Islet of Langerhans (tissue), 1 donor: Measurements from ENCODE around the gene TPGS2.
"Not testable (repeated sequence)": the region's sequence is repeated elsewhere in the genome, so short reads cannot be mapped to it uniquely, and the experiment has no call there.

ENCODE experiments used
- FAIRE-seq: peaks from one replicate; lab custom pipeline; 2011; peaks lifted over from hg19 to GRCh38; lab: Jason Lieb, UNC

Gene TPGS2

GRCh38 chr18:36828630-36829361 lies at the start of gene TPGS2, which contains the start of gene KIAA1328:
TSS of gene TPGS2 (minus strand) at chr18:36829002. CDS start at chr18:36828767, 235 bp downstream.
TSS of gene KIAA1328 (plus strand) at chr18:36829127. CDS start at chr18:36829139, 12 bp downstream.
- no peak for FAIRE-seq

GRCh38 chr18:36873826-36874225 lies 45.0 kb upstream of the TPGS2 start:
- FAIRE-seq: not testable (repeated sequence)

GRCh38 chr18:36872329-36872728 lies 43.5 kb upstream of the TPGS2 start:
- no peak for FAIRE-seq

GRCh38 chr18:36871801-36872200 lies 43.0 kb upstream of the TPGS2 start:
- no peak for FAIRE-seq

- FAIRE-seq: no peak
These were observed 38.3 kb upstream of the TPGS2 start for GRCh38 chr18:36867056-36867455.

- no peak for FAIRE-seq
These were observed 33.4 kb upstream of the TPGS2 start for GRCh38 chr18:36862182-36862581.

GRCh38 chr18:36856815-36857214 lies 28.0 kb upstream of the TPGS2 start:
- FAIRE-seq: no peak

GRCh38 chr18:36851202-36851590 lies 22.4 kb upstream of the TPGS2 start:
- FAIRE-seq: no peak

- no peak for FAIRE-seq
These were observed 21.9 kb upstream of the TPGS2 start for GRCh38 chr18:36850527-36851201.

- FAIRE-seq: no peak
These were observed 20.6 kb upstream of the TPGS2 start for GRCh38 chr18:36849288-36850006.

GRCh38 chr18:36848609-36849008 lies 19.8 kb upstream of the TPGS2 start:
- FAIRE-seq: no peak

- no peak for FAIRE-seq
These were observed 15.0 kb upstream of the TPGS2 start for GRCh38 chr18:36843784-36844183.

GRCh38 chr18:36843199-36843598 lies 14.4 kb upstream of the TPGS2 start:
- no peak for FAIRE-seq

- no peak for FAIRE-seq
These were observed 11.0 kb upstream of the TPGS2 start for GRCh38 chr18:36839835-36840234.

- FAIRE-seq: no peak
These were observed 7.1 kb upstream of the TPGS2 start for GRCh38 chr18:36835927-36836326.

GRCh38 chr18:36833120-36833519 lies 4.3 kb upstream of the TPGS2 start:
- no peak for FAIRE-seq

- FAIRE-seq: no peak
These were observed 2.3 kb upstream of the TPGS2 start for GRCh38 chr18:36831139-36831538.

GRCh38 chr18:36830158-36830495 lies 1.3 kb upstream of the TPGS2 start:
- no peak for FAIRE-seq

GRCh38 chr18:36829362-36830157 lies 758 bp upstream of the TPGS2 start:
- no peak for FAIRE-seq

- no peak for FAIRE-seq
These were observed 609 bp downstream of the TPGS2 start for GRCh38 chr18:36828157-36828629.

GRCh38 chr18:36826556-36826955 lies 2.2 kb downstream of the TPGS2 start:
- FAIRE-seq: no peak

- no peak for FAIRE-seq
These were observed 3.3 kb downstream of the TPGS2 start for GRCh38 chr18:36825526-36825925.
